ENCODE data around the gene ZNF615. TPM values are rescaled to one million over a fixed set of nuclear protein-coding genes. Genes with fewer than 3 reads are reported as not detected.
"Not testable (repeated sequence)": the region's sequence is repeated elsewhere in the genome, so short reads cannot be mapped to it uniquely, and the experiment has no call there.

The ZNF615 gene
- total RNA-seq, 1 donor from 2014 or later: 13.5 TPM

DNA sequence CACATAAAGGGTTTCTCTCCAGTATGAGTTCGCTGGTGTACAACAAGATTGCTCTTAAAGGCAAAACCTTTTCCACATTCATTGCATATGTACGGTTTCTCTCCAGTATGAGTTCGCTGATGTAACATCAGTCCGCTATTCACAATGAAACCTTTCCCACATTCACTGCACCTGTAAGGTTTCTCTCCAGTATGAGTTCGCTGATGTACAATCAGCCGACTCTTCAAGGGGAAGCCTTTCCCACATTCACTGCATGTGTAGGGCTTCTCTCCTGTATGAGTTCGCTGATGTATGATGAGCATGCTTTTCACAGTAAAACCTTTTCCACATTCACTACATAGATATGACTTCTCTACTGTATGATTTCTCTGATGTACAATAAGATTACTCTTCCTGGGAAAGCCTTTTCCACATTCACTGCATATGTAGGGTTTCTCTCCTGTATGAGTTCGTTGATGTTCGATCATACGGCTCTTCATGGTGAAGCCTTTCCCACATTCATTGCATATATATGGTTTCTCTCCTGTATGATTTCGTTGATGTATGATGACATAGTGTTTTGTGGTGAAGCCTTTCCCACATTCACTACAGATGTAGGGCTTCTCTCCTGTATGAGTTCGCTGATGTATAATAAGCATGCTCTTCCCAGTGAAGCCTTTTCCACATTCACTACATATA, 26.2 kb upstream of the ZNF615 start:
- Mint-ChIP-seq H3K36me3 (ENCODE audit: low read depth, unreplicated experiment) (peaks cover 72% of the 10 kb centered on the region), H3K4me3 (ENCODE audit: unreplicated experiment) (peak overlapping the region; percentile 76), H3K27me3 (ENCODE audit: unreplicated experiment) (peaks cover 4% of the 10 kb centered on the region), H3K9me3 (ENCODE audit: unreplicated experiment) (peaks cover 43% of the 10 kb centered on the region), H3K4me1 (ENCODE audit: unreplicated experiment) (no peaks in the 10 kb centered on the region), H3K27ac (ENCODE audit: unreplicated experiment) (no peak overlapping the region)
- no peak for DNase-seq (ENCODE audit: low spot score)
- no peak for TF ChIP-seq CTCF (IDR thresholded peaks at IDR 0.05; ENCODE audit: unreplicated experiment)

DNA sequence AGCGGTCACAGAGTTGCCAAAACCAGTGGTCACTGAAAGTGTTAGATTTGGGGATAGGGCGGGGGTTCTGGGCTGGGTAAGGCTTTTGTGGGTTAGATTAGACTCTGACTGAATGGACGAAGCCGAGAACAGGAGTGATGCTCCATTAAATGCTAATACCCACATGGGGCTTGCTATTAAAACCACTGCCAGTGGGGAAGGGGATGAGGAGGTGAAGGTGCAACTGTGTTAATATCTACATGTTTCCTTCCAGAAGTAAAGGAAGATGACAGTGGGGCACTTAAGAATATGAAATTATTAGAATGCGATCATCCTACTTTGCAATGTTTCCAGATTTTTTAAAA, 20.7 kb upstream of the ZNF615 start:
- H3K27ac Mint-ChIP-seq (ENCODE audit: unreplicated experiment): peak overlapping the region; percentile 92
- H3K9me3 Mint-ChIP-seq (ENCODE audit: unreplicated experiment): peaks cover 10% of the 10 kb centered on the region
- TF ChIP-seq CTCF (IDR thresholded peaks at IDR 0.05; ENCODE audit: unreplicated experiment): no peak
- H3K4me3 Mint-ChIP-seq (ENCODE audit: unreplicated experiment): peak overlapping the region; percentile 99
- H3K27me3 Mint-ChIP-seq (ENCODE audit: unreplicated experiment): peaks cover 1% of the 10 kb centered on the region
- peaks cover 45% of the 10 kb centered on the region for H3K36me3 Mint-ChIP-seq (ENCODE audit: low read depth, unreplicated experiment)
- H3K4me1 Mint-ChIP-seq (ENCODE audit: unreplicated experiment): peaks cover 24% of the 10 kb centered on the region
- no peak for DNase-seq (ENCODE audit: low spot score)

GRCh38 chr19:52028027-52028779, 20.2 kb upstream of the ZNF615 start, which contains the start of gene ZNF614:
Gene ZNF614, minus strand, starts transcription at chr19:52028379. Its CDS starts 2,634 bp downstream, at chr19:52025745.
- Mint-ChIP-seq H3K27me3 (ENCODE audit: unreplicated experiment) (peaks cover 1% of the 10 kb centered on the region), H3K27ac (ENCODE audit: unreplicated experiment) (peak within 1 kb of the TSS; percentile 92), H3K4me3 (ENCODE audit: unreplicated experiment) (peak within 1 kb of the TSS; percentile 99), H3K36me3 (ENCODE audit: low read depth, unreplicated experiment) (peaks cover 45% of the 10 kb centered on the region), H3K4me1 (ENCODE audit: unreplicated experiment) (peaks cover 24% of the 10 kb centered on the region), H3K9me3 (ENCODE audit: unreplicated experiment) (peaks cover 4% of the 10 kb centered on the region)
- TF ChIP-seq CTCF (IDR thresholded peaks at IDR 0.05; ENCODE audit: unreplicated experiment): no peak
- peak; percentile 87 for DNase-seq (ENCODE audit: low spot score)

- not testable (repeated sequence) for H3K27ac Mint-ChIP-seq (ENCODE audit: unreplicated experiment); H3K27me3 Mint-ChIP-seq (ENCODE audit: unreplicated experiment); DNase-seq (ENCODE audit: low spot score); H3K9me3 Mint-ChIP-seq (ENCODE audit: unreplicated experiment)
- H3K36me3 Mint-ChIP-seq (ENCODE audit: low read depth, unreplicated experiment): peaks cover 50% of the 10 kb centered on the region
- H3K4me1 Mint-ChIP-seq (ENCODE audit: unreplicated experiment): peaks cover 24% of the 10 kb centered on the region
- H3K4me3 Mint-ChIP-seq (ENCODE audit: unreplicated experiment): peak overlapping the region; percentile 99
These were observed 18.4 kb upstream of the ZNF615 start for GRCh38 chr19:52026255-52026990.

GRCh38 chr19:52024478-52024877, 16.5 kb upstream of the ZNF615 start:
- H3K9me3 Mint-ChIP-seq (ENCODE audit: unreplicated experiment); DNase-seq (ENCODE audit: low spot score); H3K27ac Mint-ChIP-seq (ENCODE audit: unreplicated experiment): not testable (repeated sequence)

More at GRCh38 chr19:52024478-52024877, 16.5 kb upstream of the ZNF615 start:
- H3K4me1 Mint-ChIP-seq (ENCODE audit: unreplicated experiment): peaks cover 24% of the 10 kb centered on the region
- peak overlapping the region; percentile 66 for H3K4me3 Mint-ChIP-seq (ENCODE audit: unreplicated experiment)
- peaks cover 53% of the 10 kb centered on the region for H3K36me3 Mint-ChIP-seq (ENCODE audit: low read depth, unreplicated experiment)
- not testable (repeated sequence) for H3K27me3 Mint-ChIP-seq (ENCODE audit: unreplicated experiment)
